D341Med (cell line): Measurements from ENCODE around the gene TMCC3.
"Not testable (repeated sequence)": the region's sequence is repeated elsewhere in the genome, so short reads cannot be mapped to it uniquely, and the experiment has no call there.

Experiments
- DNase-seq: peaks from one replicate; pipeline ENCODE4 v3.0.0; 2012; ENCODE audit warnings: low spot score

TMCC3 gene

DNA sequence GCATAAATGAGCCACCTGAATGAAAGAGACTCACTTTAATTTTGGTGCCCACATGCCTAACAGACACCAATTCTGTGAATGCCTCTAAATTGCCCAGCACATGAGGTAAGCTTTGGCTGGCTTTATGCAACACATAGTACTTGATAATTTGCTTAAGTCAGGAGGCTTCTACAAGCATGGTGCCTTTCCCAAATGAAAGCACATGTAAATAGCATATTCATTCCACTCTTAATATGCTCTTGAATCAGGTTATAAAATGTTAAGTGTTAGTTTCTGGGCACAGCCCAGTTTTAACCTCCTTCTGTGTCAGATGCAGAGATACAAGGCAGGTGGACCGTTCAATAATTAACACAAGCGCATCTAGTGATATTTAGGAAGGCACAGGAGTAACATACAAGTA is 15.6 kb downstream of the TMCC3 start:
- DNase-seq, result no peak

DNA sequence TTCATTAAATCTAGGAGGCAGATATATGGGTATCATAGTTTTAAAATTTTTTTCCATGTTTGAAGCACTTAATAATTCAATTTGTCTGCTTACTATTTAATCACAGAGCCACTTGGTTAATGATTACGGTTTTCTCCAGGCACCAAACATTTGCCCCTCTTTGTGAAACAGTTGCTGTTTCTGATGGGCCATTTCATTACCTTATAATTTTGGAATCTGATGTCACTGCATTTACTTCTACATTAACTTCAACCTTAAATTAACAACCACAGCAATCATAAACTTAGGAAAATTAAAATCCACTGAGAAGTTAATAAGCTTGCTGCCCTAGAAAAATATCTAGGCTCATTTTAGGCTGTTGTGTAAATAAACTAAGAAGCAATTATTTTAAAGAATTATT is 17.0 kb downstream of the TMCC3 start:
- no peak for DNase-seq

DNA sequence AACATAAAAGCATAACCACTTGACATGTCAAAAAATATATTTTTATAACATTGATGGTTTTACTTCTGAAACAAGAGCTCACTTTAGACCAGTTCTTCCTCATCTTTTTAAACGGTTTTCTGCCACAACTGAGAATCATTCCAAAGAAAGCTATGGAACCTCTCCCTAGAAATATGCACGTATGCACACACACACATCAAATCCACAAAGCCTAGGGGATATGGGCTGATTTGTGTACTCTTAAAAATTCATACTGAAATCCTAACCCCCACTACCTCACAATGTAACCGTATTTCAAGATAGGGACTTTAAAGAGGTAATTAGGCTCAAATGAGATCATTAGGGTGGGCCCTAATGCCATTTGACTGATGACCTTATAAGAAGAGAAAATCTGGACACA is 19.3 kb downstream of the TMCC3 start:
- DNase-seq, result no peak

DNA sequence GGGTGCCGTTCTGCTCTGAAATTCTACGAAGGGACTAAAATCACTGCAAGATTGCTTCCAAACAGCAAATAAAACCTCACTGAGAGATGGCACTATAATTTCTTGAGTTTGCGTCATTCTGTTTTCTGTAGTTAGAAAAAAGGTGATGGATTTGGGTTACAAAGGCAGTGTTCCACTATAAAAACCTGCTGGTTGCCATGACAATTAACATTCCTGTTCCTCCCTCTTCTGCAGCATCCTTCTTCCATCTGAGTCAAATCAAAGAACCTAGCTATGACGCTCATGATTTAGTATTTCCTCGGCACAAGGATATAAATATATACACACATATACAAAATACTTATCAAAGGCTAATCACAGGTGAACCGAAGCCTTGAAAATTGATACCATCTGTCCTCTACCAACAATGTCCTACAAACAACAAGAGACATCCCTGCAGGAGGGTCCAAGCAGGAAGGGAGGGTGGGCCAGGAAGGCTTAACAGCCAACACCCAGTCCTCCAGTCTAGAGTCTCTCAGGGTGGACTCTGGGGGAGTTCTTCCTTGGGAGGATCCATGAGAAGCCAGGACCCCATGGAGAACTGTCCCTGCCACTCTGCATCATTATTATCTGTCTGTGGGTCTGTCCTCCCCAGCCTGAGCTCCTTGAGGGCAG is 21.4 kb downstream of the TMCC3 start:
- no peak for DNase-seq

DNA sequence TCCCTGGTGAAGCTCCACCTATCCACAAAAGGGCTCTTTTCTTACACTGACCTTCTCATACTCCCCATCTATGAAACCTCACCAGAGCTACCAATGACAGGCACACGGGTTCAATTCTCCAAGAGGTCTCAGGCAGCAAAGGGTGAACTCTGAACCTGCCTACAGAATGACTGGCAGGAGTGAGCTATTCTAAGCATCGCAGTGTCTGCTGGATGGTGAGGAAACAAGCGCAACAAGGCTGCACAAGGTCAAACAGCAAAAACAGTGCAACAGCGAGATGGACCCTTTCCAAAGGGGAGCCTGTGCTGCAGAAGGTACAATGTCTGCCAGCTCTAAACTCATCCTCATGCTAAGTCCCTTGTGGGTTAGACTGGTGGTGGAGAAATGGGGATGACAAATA is 22.0 kb downstream of the TMCC3 start:
- no peak for DNase-seq

DNA sequence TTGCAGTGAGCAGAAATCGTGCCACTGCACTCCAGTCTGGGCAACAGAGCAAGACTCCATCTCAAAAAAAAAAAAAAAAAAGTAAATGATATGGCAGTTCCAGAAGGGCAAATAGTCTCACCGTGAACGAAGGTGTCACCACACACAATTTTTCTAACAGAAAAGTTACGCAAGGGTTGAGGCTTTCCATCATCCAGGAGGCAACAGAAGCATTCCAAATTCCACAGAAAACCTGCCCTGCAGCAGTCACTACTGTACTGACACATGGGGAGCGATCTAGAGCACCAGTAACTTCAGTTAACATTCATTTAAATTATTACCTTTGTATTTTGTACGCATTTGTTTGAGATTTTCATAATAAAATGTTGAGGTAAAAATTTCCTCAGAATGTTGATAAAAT is 24.8 kb downstream of the TMCC3 start:
- DNase-seq, result no peak

DNA sequence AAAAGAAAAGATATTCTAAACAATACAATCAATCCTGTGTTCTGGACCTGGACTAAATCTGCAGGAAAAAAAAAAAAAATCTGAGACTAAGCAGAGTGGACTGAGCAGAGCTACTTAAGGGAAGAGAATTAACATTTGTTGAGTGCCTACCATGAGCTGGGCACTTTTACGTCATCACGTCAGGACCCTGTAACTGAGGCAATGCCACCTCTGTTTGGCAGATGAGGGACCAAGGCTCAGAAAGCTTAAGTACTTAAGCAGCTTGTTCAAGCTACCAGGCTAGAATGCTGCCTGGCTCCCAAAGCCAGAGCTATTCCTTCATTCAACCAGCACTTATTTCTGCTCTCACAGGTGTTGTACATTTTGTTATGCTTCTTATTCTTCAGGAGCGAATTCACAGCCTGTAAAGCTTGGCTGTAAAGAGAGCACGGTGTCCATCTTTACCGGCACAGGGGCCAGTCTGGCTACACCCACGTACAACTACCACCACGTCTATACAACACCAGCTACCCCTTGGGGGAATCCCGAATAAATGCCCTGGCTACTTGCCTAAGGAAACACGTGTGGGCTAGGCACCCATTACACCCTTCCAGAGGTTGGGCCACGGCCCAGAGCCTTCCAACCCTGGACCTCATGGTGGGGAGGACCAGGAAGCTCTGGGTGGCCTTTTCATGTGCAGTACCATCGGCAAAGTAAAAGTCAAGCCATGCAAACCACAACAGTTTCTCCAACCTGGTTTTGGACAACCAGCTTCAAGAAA is 27.0 kb downstream of the TMCC3 start:
- DNase-seq, result no peak

DNA sequence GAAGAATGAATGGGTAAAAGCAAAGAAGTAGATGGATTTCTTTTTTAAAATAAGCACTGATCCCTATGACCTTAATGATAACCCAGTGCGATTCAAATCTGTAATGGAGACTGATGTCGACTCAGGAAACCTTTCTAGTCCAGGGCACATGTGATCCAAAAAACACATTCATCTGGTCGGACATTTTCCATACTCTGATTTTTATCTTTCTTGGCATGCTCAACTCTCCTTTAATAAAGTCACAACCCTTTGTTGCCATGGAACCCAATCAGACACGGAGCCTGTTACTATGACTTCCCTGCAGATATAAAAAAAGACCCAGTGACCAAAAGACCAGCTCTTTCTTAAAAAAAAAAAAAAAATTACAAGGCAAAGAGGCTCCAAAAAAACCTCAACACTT is 27.9 kb downstream of the TMCC3 start:
- DNase-seq, result no peak

DNA sequence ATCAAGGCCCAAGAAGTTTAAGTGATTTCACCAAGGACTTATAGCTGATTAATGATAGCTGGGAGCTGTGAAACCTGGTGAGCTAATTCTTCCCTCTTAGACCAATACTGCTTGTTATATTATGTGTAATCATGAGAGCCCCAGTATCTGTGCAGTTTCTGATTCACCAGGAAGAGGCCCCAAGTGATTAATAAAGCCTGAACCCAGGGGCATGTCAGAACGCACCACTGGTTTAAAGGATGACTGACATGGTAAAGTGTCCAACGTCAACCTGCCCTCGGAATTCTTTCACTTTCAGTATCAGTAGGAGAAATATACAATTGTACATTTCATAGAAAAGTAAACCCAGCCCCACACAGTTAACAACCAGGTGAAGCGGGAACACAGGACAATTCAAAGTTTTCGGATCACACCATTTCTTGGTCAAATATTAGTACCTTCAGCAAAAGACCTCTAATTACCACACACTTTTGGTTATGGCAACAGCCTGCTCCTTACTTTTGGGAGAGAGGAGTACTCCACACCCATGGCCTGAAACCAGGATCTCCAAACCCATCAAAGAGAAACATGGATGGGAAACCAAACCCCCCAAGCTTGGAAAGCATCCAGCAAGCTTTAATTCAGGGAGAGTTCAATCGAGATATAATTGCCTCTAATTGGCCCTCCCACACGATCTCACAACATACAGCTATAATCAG is 28.5 kb downstream of the TMCC3 start:
- DNase-seq, result no peak

DNA sequence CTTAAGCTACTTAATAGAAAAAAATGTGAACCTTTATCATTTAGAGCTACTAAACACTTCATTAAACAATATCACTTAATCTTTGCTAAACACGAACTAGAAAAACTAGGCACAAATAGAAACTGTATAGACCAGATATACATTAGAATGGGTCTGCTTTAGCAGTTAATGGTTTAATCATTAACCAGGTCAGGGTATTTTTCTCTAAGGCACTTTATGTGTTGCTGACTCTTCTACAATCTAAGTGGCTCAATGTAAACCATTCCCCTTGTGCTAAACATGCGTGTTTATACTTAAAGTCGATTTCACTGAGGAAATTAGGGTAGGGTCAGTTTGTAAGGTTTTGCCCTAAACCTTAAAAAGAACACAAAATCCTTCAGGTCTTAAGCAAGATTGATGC is 29.7 kb downstream of the TMCC3 start:
- no peak for DNase-seq

DNA sequence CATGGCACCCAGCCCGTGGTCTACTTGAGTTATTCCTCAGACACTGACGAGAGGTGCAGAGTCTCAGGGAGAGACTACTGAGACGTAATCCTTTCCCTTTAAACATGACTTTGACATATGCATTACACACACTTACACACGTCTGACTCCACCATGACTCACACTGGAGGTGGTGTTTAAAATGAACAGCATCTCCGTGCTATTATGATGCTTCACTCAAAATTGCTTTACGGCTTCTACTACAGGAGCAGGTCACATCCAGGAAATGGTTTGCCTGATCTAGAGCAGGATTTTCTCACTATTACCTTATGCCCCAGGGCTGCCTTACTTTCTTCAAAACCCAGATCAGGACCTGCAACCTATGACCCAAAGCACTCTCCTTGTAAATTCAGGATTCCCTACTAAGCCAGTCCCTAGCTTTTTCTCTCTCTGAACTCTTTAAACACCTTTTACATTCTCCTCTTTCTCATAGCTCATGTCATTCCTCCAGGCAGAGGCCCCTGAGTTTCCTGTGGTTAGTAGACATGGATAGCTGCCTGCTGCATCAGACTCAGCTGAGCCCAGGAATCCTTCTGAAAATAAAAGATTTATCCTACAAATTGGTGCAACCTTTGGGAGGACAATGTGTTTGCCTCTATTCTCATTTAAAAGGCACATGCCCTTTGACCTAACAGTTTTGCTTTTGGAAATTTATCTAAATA is 31.2 kb downstream of the TMCC3 start:
- no peak for DNase-seq

DNA sequence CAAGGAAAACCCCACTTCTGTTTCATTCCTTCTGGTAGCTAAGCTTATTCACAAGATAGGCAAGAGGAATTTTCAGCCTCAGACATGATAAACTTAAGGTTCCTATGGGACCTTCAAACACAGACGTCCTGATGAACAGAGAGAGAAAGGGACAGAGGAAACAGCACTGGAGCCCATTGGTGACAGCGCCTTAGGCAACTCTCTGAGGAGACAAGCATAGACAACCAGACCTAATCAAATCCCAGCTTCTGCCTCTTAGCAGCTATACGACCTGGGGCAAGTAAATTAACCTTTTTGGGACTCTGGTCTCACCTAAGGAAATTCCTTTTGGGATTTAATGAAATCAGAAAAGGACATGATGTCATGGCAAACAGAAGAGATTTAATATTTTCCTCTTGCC is 33.3 kb downstream of the TMCC3 start:
- no peak for DNase-seq

DNA sequence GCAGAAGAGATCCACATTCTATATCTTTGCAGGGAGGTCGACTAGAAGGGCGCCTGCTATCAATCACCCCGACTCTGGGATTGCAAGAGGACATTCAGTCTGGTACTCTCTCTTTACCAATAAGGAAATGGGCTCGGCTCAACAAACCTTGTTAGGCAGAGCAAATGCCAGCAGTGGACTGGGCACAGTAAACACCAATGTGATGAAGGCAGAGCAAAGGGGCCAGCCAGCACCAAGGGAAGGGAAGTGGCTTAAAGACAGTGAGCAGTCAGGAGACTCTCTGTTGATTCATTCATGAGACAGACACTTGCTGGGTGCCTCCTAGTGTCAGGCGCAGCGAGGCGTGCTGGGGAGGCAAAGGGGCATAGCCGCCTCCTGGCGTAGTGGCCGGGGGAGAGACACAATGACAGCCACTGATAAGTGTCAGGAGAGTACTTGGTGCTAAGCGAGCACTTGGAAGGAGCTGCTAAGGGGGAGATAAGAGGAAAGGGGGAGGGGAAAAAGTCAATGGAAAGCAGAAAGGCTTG is 34.1 kb downstream of the TMCC3 start:
- DNase-seq, result no peak

DNA sequence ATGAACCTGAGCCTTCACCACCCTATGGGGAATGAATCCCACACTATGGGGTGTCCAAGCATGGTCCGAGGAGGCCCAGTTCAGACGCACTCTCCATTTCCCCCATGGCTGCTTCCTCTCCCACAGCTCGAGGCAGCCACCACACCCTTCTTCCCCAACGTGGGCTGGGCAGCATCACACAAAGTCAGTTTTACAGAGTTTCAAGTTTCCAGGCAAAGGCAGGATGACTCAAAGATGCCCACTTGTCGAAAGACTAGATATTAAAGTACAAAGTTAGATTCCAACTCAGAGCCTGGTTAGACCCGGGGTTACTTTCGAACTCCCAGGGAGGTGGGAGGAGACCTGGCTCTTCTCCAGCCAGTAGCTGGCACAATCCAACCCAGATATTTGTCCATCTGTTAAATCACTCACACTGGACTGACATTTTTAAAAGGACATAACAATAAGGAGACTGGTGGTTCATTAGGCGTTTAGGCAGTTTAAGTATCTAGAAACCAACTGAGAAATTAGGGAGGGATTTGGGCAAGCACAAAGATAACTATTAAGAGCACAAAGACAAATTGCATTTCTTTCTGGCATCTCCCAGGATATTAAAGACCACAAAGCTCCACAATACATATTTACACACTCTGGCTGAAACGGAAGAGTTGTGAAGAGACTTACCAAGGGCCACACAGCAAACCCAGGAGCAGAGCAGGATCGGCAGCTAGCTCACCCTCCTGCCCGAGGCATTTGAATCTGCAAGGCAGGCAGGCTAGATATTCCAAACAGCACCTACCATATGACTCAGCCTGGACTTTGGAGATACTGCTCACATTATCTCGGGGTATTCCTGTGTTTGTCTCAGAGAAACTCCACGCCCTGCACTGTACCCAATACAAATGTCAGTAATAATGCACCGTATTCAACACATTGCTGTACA is 34.8 kb downstream of the TMCC3 start:
- DNase-seq, result no peak

DNA sequence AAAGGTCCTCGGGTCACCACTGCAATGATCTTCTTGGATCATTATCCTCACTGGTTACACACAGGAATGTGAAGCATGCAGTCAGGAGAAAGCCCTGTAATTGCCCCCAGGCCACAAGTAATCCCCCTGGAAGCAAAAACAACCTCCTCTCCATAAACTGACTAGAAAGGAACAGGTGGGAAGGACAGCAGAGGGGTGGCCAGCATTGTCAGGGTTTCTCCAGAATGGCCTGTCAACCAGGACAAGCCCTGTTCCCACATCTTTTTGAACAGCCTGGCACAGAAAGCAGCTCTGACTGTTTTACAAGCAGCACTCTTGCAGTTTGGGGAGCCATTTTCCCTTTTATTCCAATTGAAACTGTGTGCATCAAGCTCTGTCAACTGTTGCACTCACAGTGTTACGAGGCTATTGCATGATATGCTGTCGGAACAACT is 36.1 kb downstream of the TMCC3 start:
- DNase-seq, result no peak

DNA sequence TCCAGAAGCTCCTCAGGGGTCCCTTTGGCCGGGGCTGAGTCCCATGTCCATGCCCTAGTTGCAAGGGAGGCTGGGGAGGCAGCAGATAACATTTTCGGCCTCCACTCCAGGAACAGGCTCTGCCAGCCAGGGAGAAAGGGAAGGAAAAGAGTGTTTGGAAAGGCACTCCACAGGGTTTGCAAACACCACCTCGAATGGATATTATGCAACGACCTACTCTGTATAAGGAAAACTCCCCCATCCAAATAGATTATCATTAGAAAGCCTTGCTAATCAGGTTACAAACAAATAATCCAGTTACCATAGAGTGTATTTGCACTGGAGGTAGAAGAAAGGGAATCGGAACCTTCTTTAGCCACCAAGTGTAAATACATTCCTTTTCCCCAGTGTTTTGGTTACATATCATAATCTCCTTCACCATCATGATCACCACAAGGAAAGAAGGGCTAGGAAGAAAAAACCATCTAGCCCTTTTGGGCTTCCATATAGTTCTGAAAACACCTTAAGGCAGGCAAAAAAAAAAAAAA is 40.4 kb downstream of the TMCC3 start:
- no peak for DNase-seq

DNA sequence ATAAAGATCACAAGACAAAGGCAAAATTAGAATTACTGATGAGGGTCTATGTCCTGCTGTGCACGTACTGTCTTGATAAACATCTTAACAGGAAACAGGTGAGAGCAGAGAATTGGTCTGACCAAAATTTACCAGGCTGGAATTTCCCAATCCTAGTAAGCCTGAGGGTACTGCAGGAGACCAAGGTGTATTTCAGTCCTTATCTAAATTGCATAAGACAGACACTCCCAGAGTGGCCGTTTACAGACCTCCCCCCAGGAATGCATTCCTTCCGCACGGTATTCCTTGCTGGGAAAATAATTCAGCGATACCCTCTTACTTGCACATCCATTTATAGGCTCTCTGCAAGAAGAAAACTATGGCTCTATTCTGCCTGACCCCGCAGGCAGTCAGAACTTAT is 43.5 kb downstream of the TMCC3 start:
- DNase-seq, result not testable (repeated sequence)

DNA sequence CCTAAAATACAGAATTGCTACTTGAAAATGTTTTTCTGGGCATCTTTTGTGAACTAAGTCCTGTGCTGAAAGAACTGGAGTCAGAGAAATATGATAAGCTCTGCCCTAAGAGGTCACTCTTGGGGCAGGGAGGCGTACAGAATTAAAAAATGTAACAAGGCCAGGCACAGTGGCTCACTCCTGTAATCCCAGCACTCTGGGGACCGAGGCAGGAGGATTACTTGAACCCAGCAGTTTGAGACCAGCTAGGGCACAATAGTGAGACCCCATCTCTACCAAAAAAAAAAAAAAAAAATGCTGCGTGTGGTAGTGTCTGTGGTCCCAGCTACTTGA is 46.0 kb downstream of the TMCC3 start:
- DNase-seq, result no peak

DNA sequence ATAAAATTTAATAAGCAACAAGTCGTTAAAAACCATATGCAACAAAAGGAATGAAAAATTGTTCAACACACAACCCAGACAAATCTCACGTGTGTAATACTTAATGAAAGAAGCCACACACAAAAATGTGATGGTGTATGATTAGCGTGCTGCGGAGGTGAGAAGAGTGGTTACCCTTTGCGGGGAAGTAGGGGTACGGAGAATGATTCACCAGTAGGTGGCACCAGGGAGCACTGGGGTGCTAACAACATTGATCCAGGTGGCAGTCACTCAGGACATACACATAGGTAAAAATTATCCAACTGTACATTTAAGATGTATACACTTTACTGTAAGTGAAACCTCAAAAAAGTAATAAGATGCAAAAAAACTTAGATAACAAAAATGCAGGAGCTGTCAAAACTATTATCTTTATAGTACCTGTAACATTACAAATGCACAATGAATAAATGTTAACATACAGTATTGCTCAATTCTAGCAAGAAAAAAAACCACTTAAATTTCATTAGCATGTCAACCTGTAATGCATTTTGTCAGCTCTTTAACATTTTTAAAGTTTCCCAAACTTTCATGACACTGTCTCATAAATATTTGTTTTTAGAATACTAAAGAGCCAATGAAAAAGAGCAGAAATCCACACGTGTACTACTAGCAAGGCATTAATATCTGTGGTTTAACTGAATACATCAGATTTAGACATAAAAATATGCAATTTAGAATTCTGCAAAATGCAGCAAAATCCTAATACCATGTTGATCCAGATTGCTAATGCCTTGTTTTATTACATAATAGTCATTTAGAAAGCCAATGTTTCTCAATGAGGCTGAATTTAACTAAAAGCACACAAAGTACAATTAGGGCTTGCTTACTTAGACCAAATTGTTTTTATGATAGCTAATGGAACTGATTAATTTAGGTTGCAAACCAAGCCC is 46.7 kb downstream of the TMCC3 start:
- DNase-seq, result peak; percentile 46

DNA sequence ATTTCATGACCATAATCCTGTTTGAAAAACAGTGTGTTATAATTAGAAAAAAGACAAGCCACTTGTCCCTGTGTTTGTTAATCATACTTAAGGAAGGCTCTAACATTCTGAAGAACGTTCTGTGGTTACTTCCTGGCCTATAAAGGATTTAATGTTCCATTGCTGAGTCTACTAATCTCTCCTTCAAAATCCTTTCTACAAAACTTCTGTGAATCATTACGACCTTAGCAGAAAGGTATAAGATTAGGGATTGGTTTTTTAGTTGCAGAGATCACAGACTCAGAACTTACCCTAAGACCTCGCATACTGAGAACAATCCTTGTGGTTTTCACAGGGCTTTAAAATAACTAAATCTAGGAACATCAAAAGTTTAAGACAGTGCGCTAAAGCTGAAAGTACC is 48.3 kb downstream of the TMCC3 start:
- no peak for DNase-seq
